ENCODE results near the gene HRCT1. TPM values are rescaled to one million over a fixed set of nuclear protein-coding genes. Genes with fewer than 3 reads are reported as not detected.

HRCT1 gene
- total RNA-seq, 1 experiment from 2014 or later = not detected

DNA sequence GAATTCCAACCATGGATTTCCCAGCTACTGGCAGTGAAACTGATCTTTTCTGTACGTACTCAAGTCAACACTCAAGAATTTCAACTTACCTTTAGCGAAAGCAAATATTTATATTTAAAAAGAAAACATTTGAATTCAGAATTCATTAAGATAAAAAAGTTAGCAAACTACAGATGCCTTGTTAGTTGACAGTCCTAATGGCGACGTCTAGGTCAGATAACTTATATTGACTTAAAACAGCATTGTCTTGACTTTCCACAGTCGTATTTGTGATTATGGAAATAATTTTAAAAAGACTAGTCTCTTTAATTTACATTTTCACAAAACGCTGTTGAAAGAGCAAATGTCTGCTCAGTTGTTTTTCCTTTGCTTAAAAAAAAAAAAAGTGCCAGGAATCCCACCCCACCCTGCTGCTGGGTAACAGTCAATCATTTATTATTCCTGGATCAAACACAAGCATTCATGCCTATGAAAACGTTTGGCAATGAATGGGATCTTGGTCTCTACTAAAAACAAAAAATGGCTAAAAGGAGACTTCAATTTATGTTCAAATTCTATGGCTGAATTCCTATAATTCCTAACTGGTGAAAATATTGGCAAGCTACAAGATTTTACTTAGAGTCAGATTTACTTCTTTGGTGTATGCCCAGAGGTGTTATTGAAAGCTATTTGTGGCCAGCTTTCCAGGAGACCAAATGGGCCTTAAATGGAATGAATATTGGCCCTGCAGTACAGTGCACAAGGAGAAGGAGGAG, 29.9 kb downstream of the HRCT1 start:
- H3K4ac ChIP-seq (ENCODE audit: low read depth, low read length) = no peak overlapping the region
- H4K91ac ChIP-seq (ENCODE audit: insufficient read length, low read depth, low read length) = no peak overlapping the region
- H3K23me2 ChIP-seq (ENCODE audit: insufficient read length, low read depth, low read length, poor library complexity, severe bottlenecking) = no peaks in the 10 kb centered on the region
- H3K9me3 ChIP-seq (ENCODE audit: control insufficient read depth, low read depth, low read length) = no peaks in the 10 kb centered on the region
- H2BK15ac ChIP-seq (ENCODE audit: low read depth, low read length) = no peak overlapping the region
- no peak overlapping the region for H3K14ac ChIP-seq (ENCODE audit: insufficient read depth, low read length)
- no peaks in the 10 kb centered on the region for H3K79me2 ChIP-seq (ENCODE audit: insufficient read depth, low read length)
- H4K20me1 ChIP-seq (ENCODE audit: control insufficient read depth, insufficient read depth, insufficient read length) = no peaks in the 10 kb centered on the region
- H3T11ph ChIP-seq (ENCODE audit: low read length) = no peak overlapping the region
- no peak for DNase-seq
- H2BK20ac ChIP-seq (ENCODE audit: low read depth, low read length, poor library complexity, severe bottlenecking) = no peak overlapping the region
- H2BK12ac ChIP-seq (ENCODE audit: insufficient read length, low read depth, low read length) = no peak overlapping the region
- H3K56ac ChIP-seq (ENCODE audit: insufficient read length, low read depth, low read length) = no peak overlapping the region
- Mint-ChIP-seq H3K9me3 (0 out of 5 replicates have a peak, but pooled peaks cover 0 to 3% of the 10 kb centered on the region in 2 experiments), H3K4me1 (no peaks in the 10 kb centered on the region), H3K27ac (no peak overlapping the region), H3K4me3 (no peak overlapping the region), H3K27me3 (ENCODE audit: low read depth) (peaks cover 25% of the 10 kb centered on the region), H3K36me3 (ENCODE audit: insufficient read depth in 1 of 3, low read depth in 3 of 3) (no peaks in the 10 kb centered on the region)
- H4K5ac ChIP-seq (ENCODE audit: insufficient read length, low read depth, low read length) = no peak overlapping the region
- TF ChIP-seq, protein P1, sequence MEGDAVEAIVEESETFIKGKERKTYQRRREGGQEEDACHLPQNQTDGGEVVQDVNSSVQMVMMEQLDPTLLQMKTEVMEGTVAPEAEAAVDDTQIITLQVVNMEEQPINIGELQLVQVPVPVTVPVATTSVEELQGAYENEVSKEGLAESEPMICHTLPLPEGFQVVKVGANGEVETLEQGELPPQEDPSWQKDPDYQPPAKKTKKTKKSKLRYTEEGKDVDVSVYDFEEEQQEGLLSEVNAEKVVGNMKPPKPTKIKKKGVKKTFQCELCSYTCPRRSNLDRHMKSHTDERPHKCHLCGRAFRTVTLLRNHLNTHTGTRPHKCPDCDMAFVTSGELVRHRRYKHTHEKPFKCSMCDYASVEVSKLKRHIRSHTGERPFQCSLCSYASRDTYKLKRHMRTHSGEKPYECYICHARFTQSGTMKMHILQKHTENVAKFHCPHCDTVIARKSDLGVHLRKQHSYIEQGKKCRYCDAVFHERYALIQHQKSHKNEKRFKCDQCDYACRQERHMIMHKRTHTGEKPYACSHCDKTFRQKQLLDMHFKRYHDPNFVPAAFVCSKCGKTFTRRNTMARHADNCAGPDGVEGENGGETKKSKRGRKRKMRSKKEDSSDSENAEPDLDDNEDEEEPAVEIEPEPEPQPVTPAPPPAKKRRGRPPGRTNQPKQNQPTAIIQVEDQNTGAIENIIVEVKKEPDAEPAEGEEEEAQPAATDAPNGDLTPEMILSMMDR (conservative IDR thresholded peaks at IDR 0.05) = no peak
- H2AK5ac ChIP-seq (ENCODE audit: insufficient read length, low read length) = no peak overlapping the region
- WGBS (ENCODE audit: extremely low coverage, insufficient read length, low lambda C conversion rate) = no CpG with 5 or more reads among the region's 7 CpGs
- H3K18ac ChIP-seq (ENCODE audit: insufficient read length, low read depth, low read length) = no peak overlapping the region
- no peak overlapping the region for H2BK120ac ChIP-seq (ENCODE audit: low read depth, low read length, poor library complexity, severe bottlenecking)
- no peak overlapping the region for H3K27ac ChIP-seq (ENCODE audit: insufficient read length, low read depth, low read length)
- no peak overlapping the region for H3K23ac ChIP-seq (ENCODE audit: insufficient read length, low read depth, low read length)
- H2AFZ ChIP-seq (ENCODE audit: low read length) = no peak overlapping the region
- H3K4me1 ChIP-seq (ENCODE audit: insufficient read depth, low read length) = no peaks in the 10 kb centered on the region
- H3K9ac ChIP-seq (ENCODE audit: extremely low read depth, insufficient read length, low read length) = no peak overlapping the region
- H3K27me3 ChIP-seq (ENCODE audit: insufficient read depth, low read length) = no peaks in the 10 kb centered on the region; the same call in 1 of the 2 replicates
- H3K79me1 ChIP-seq (ENCODE audit: insufficient read depth, low read depth, low read length, poor library complexity, severe bottlenecking) = no peaks in the 10 kb centered on the region
- H3K4me2 ChIP-seq (ENCODE audit: insufficient read depth, insufficient read length, low read length) = no peak overlapping the region
- no peak overlapping the region for H2BK5ac ChIP-seq (ENCODE audit: insufficient read length, low read length)
- no peak overlapping the region for H4K8ac ChIP-seq (replicated peaks; ENCODE audit: insufficient read length, low read depth, low read length)

All from H9 (cell line).